Activated CD4-positive, alpha-beta T cell treated with anti-CD3 and anti-CD28 coated beads, Interleukin-2, amount 50 U/mL, for 24 hours (primary cell): Measurements from ENCODE around the gene ITGB1.
"Not testable (repeated sequence)": the region's sequence is repeated elsewhere in the genome, so short reads cannot be mapped to it uniquely, and the experiment has no call there.

Experiments
- DNase-seq, 2 donors: peaks; one replicate each; pipeline ENCODE4 v3.0.0-alpha.2; 2020; ENCODE audit warnings: low read depth in 1 of 2, low spot score in 1 of 2

ITGB1 gene

GRCh38 chr10:32958085-32959005, at the start of gene ITGB1:
Gene ITGB1, minus strand, starts transcription at chr10:32958230. Its CDS starts 22,672 bp downstream, at chr10:32935558.
- peak; percentile 72 to 78 for DNase-seq

GRCh38 chr10:33006342-33006887, 48.4 kb upstream of the ITGB1 start:
- no peak for DNase-seq

GRCh38 chr10:33005322-33006301, 47.6 kb upstream of the ITGB1 start:
- no peak for DNase-seq

GRCh38 chr10:33001908-33002492, 44.0 kb upstream of the ITGB1 start:
- DNase-seq, result no peak

- DNase-seq, result not testable (repeated sequence)
Measured at GRCh38 chr10:32998060-32998581, 40.1 kb upstream of the ITGB1 start.

- no peak for DNase-seq
Measured at GRCh38 chr10:32995751-32996150, 37.7 kb upstream of the ITGB1 start.

GRCh38 chr10:32995066-32995622, 37.1 kb upstream of the ITGB1 start:
- DNase-seq, result no peak

GRCh38 chr10:32994632-32995031, 36.6 kb upstream of the ITGB1 start:
- DNase-seq, result not testable (repeated sequence)

GRCh38 chr10:32992310-32992709, 34.3 kb upstream of the ITGB1 start:
- not testable (repeated sequence) for DNase-seq

- no peak for DNase-seq
Measured at GRCh38 chr10:32990811-32991210, 32.8 kb upstream of the ITGB1 start.

- no peak for DNase-seq
Measured at GRCh38 chr10:32988604-32989003, 30.6 kb upstream of the ITGB1 start.

GRCh38 chr10:32987172-32987571, 29.1 kb upstream of the ITGB1 start:
- DNase-seq, result no peak

GRCh38 chr10:32985775-32986350, 27.8 kb upstream of the ITGB1 start:
- no peak for DNase-seq

- no peak for DNase-seq
Measured at GRCh38 chr10:32985341-32985764, 27.3 kb upstream of the ITGB1 start.

GRCh38 chr10:32984003-32984600, 26.1 kb upstream of the ITGB1 start:
- no peak for DNase-seq

GRCh38 chr10:32982911-32983909, 25.2 kb upstream of the ITGB1 start:
- peak in 1 of 2 donors; percentile 22 for DNase-seq

GRCh38 chr10:32982293-32982709, 24.3 kb upstream of the ITGB1 start:
- no peak for DNase-seq

- no peak for DNase-seq
Measured at GRCh38 chr10:32981760-32982159, 23.7 kb upstream of the ITGB1 start.
